Spleen (tissue), 7 donors: ENCODE measurements around the gene GSK3B.

Experiments used
- CTCF ChIP-seq, 11 experiments: fragments of 200-600 bp in 7 of 11; fragments of 450-650 bp in 4 of 11; sonication (generic) in 4 of 11; IDR thresholded peaks in 8 of 11; conservative IDR thresholded peaks in 3 of 11; 1 replicate in 7 of 11; 2 replicates in 4 of 11; pipeline versions ENCODE4 v1.4.0 to v1.8.0; 2016 to 2021; ENCODE audit warnings: antibody characterized with exemption in 11 of 11, inconsistent platforms in 4 of 11, mild to moderate bottlenecking in 1 of 11
- POLR2A ChIP-seq, 3 donors: fragments of 450-650 bp; IDR thresholded peaks; one replicate each; pipeline ENCODE4 v1.5.1; 2017; ENCODE audit warnings: antibody characterized with exemption in 3 of 3, mild to moderate bottlenecking in 1 of 3
- donor health status: DM: no; HTN: no; CAD: no; lungs with moderate emphysema.
- donor health status: DM: no; HTN: no; CAD: no.
- donor health status: DM: no; HTN: no; CAD: no.

- no peak for TF ChIP-seq CTCF (IDR thresholded peaks at IDR 0.05 in 8 of 11, conservative IDR thresholded peaks at IDR 0.05 in 3 of 11)
- TF ChIP-seq POLR2A (IDR thresholded peaks at IDR 0.05): no peak
These were observed 9.0 kb upstream of the GSK3B start for GRCh38 chr3:120103276-120103675.
